Measurements from ENCODE around the gene DUT. TPM values are rescaled to one million over a fixed set of nuclear protein-coding genes. Genes with fewer than 3 reads are reported as not detected.

Gene DUT
- total RNA-seq, 1 donor from 2014 or later: 79.7 TPM

DNA sequence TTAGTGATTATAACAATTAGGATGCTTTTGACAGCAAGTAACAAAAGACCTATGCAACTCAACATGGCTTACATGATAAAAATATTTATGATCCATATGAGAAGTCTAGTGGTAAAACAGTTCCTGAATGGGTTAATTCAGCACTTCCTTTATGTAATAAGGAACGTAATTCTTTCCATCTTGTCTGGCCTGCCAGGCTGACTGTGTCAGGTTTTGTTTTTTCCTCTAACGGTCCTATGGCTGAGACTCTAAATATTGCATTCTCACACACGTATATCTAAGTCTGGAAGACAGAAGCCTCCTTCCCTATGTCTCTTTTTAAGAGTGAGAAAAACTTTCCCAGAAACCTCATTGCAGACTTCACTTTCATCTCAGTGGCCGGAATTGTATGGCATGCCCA is 50.6 kb downstream of the DUT start:
- Mint-ChIP-seq H3K9me3 (peaks cover 10% of the 10 kb centered on the region), H3K27ac (no peak overlapping the region), H3K27me3 (ENCODE audit: low read depth) (no peaks in the 10 kb centered on the region), H3K4me3 (no peak overlapping the region), H3K36me3 (no peaks in the 10 kb centered on the region), H3K4me1 (no peaks in the 10 kb centered on the region)
- no peak for DNase-seq (ENCODE audit: low spot score in 2 of 2, unreplicated experiment in 2 of 2)
- TF ChIP-seq, protein P1, sequence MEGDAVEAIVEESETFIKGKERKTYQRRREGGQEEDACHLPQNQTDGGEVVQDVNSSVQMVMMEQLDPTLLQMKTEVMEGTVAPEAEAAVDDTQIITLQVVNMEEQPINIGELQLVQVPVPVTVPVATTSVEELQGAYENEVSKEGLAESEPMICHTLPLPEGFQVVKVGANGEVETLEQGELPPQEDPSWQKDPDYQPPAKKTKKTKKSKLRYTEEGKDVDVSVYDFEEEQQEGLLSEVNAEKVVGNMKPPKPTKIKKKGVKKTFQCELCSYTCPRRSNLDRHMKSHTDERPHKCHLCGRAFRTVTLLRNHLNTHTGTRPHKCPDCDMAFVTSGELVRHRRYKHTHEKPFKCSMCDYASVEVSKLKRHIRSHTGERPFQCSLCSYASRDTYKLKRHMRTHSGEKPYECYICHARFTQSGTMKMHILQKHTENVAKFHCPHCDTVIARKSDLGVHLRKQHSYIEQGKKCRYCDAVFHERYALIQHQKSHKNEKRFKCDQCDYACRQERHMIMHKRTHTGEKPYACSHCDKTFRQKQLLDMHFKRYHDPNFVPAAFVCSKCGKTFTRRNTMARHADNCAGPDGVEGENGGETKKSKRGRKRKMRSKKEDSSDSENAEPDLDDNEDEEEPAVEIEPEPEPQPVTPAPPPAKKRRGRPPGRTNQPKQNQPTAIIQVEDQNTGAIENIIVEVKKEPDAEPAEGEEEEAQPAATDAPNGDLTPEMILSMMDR (IDR thresholded peaks at IDR 0.05; ENCODE audit: unreplicated experiment): no peak

DNA sequence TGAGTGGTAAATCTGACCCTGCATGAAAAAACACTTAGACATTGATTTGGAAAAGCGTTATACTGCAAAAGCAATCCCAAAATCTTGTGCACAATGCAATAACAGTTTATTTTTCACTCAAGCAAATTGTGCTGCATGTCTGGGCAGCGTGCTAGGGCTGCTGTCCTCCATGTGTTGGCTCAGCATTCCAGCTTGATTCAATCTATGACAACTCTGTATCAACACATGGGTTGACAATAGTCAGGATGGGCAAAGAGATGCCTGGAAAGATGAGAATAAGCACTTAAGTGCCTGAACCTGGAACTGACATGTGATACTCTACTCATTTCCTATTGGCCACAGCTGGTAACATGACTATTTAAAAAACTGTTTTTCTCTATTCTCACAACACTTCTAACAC is 51.8 kb downstream of the DUT start:
- TF ChIP-seq, protein P1 (IDR thresholded peaks at IDR 0.05; ENCODE audit: unreplicated experiment): no peak

DNA sequence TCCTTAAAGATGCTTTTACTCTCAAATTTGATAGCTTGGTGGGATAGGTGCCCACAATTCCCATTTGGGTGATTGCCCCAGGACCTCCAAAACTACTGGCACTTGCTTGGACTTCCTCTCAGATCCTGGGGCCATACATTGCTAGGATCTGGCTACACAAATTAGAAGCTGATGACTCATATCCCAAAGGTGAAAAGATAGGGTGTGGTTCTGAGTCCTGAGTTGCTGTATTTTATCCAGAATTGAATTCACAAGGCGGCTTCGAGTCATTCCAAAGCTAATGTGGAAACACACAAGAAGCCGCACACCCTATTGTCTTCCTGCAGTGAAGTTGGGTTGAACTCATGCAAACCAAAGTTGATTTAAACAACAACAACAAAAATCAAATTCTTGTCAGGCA is 53.4 kb downstream of the DUT start:
- H3K4me3 Mint-ChIP-seq: no peak overlapping the region
- H3K27ac Mint-ChIP-seq: no peak overlapping the region
- H3K36me3 Mint-ChIP-seq: no peaks in the 10 kb centered on the region
- TF ChIP-seq, protein P1 (IDR thresholded peaks at IDR 0.05; ENCODE audit: unreplicated experiment): no peak
- no peaks in the 10 kb centered on the region for H3K4me1 Mint-ChIP-seq
- no peak for DNase-seq (ENCODE audit: low spot score in 2 of 2, unreplicated experiment in 2 of 2)
- H3K9me3 Mint-ChIP-seq: no peaks in the 10 kb centered on the region
- no peaks in the 10 kb centered on the region for H3K27me3 Mint-ChIP-seq (ENCODE audit: low read depth)

More for the DNA sequence above, 51.8 kb downstream of the DUT start:
- no peak overlapping the region for H3K27ac Mint-ChIP-seq
- H3K4me1 Mint-ChIP-seq: no peaks in the 10 kb centered on the region
- H3K9me3 Mint-ChIP-seq: no peaks in the 10 kb centered on the region
- DNase-seq (ENCODE audit: low spot score in 2 of 2, unreplicated experiment in 2 of 2): no peak
- no peaks in the 10 kb centered on the region for H3K36me3 Mint-ChIP-seq
- no peaks in the 10 kb centered on the region for H3K27me3 Mint-ChIP-seq (ENCODE audit: low read depth)
- no peak overlapping the region for H3K4me3 Mint-ChIP-seq

DNA sequence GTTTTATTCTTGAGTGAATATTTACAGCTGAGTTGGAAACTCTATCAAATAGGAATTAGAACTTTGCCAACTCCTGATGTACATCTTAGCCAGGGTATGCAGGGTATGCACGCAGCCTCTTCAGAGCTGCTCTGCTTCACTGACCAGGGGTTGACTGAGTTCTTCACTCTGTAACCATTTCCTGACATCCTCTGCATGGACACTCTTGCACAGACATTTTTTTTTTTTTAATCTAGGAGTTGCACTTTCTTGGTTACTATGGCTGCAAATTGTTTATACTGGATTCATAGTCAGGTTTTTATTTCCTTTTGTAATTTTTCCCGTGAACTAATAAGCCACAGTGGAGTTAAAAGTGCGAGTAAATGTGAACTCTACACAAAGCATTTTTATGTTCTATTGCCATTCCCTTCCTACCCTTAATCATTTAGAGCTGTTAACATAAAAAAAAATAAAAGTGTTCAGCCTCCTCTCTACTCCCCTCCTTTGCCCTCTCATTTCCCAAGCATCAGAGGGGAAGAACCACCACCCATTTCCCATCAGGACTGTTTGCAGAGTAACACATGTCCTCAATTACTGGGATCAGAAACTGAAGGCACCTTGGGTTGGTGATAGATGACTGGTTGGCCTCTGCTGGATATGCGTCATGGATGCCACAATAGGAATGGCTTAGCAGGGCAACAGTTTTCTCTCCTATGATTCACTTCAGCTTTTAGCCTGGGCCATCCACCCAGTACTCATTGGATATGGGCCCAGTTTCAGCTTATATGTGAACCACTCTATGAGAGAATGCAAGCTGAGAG is 54.0 kb downstream of the DUT start:
- no peaks in the 10 kb centered on the region for H3K27me3 Mint-ChIP-seq (ENCODE audit: low read depth)
- H3K27ac Mint-ChIP-seq: no peak overlapping the region
- H3K9me3 Mint-ChIP-seq: no peaks in the 10 kb centered on the region
- no peak for DNase-seq (ENCODE audit: low spot score in 2 of 2, unreplicated experiment in 2 of 2)
- H3K36me3 Mint-ChIP-seq: no peaks in the 10 kb centered on the region
- H3K4me1 Mint-ChIP-seq: no peaks in the 10 kb centered on the region
- H3K4me3 Mint-ChIP-seq: no peak overlapping the region
- TF ChIP-seq, protein P1 (IDR thresholded peaks at IDR 0.05; ENCODE audit: unreplicated experiment): no peak

DNA sequence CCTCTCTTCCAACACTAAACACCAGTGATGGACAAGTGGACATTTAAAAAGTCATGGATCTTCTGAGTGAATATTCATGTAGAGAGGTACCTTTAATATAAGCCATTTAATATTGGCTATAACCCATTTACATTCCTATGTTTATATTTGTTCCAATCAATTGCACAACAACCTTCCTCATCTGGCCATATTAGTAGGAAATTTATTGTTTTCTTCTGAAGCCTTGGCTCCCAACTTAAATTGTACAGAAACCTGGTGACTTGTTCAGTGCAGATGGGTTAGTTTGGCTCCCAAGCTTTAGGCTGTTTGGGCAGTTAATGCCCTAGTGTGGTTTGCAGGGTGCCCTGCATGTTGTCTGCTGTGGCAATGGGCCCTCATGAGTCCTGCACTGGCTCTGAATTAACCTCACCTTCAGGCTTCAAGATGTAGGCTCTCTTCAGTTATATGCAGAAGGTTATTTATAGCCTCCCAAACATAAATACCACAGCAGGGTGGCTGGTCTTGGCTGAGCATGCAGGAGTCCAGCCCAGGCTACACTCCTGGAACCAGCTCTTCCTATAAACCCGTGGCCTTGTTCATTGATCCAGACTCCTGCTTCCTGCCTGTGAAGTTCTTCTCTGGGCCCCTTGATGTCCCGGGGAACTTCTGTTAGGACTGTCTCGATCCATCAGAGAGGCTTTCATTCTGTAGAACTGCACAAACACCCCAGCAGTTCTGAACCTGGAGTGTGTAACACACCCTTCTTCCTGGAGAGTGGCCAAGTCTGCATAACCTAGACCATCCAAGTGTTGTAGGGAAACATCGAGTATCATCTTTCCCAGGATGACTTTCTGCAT is 57.0 kb downstream of the DUT start:
- H3K36me3 Mint-ChIP-seq: no peaks in the 10 kb centered on the region
- H3K4me1 Mint-ChIP-seq: peaks cover 9% of the 10 kb centered on the region
- H3K27me3 Mint-ChIP-seq (ENCODE audit: low read depth): no peaks in the 10 kb centered on the region
- H3K9me3 Mint-ChIP-seq: no peaks in the 10 kb centered on the region
- no peak overlapping the region for H3K27ac Mint-ChIP-seq
- TF ChIP-seq, protein P1 (IDR thresholded peaks at IDR 0.05; ENCODE audit: unreplicated experiment): no peak
- no peak overlapping the region for H3K4me3 Mint-ChIP-seq
- DNase-seq (ENCODE audit: low spot score in 2 of 2, unreplicated experiment in 2 of 2): no peak
